Measurements from ENCODE around the gene ZBTB3.
"Not testable (repeated sequence)": the region's sequence is repeated elsewhere in the genome, so short reads cannot be mapped to it uniquely, and the experiment has no call there.

ZBTB3 gene

DNA sequence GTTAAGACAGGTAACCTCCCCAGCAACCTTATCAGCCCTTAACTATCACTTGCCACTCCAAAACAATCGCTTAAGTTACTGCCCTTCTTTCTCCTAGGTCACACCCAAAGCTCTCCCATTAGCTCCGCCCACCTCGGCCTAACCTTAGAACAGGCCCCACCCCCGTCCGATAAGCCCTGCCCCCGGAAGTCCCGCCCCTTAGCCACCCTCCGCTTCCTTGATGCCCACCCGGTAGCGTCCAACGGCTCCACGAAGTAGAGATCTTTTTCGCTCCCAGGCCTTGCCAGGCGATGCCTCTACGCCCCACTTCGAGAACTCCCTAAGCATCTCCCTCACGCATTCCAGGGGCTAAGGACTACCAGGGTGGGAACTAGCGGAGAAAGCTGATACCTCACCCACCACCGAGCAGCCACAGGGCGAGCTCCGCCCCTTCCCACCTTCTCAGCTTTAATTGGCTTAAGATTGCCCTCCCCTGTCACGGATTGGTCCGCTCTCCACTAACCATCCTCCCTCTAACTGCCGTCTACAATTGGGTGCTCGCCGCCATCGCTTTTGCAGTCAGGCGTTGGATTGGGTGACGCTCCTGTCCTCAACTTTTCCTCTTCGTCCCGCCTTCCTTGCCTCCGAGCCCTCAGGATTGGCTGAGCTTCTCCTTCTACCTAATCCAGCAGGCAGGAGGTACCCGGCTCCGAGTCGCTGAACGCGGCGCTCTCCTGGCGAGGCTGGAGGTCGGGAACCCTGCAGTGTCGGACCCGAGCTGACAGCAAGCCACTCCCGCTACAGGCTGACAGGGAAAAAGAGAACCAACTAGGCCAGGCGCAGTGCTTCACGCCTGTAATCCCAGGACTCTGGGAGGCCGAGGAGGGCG, at the start of gene ZBTB3:
ZBTB3 (minus strand) TSS at position 425 of the 868 bp plus-strand sequence. CDS start 496 bp downstream, outside the sequence.
- peak; percentile 99 for DNase-seq

DNA sequence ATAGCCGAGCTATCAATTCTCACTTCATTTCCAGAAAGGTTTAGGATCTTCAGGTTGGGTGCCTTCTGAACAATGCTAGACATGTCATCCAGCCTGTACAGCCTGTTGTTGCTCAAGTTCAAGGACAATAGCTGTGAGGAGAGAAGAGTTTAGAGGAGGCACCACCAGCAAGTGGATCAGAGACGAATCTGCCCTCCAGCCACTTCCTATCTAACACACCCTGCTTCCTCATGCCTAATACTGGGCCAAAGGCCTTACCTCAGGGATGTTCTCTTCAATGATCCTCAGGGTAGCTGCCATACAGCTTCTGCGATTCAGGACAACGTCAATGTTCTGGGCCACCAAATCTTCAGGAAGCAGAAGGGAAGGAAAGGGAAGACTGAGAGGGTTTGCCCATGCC, 47.1 kb upstream of the ZBTB3 start:
- DNase-seq: no peak

DNA sequence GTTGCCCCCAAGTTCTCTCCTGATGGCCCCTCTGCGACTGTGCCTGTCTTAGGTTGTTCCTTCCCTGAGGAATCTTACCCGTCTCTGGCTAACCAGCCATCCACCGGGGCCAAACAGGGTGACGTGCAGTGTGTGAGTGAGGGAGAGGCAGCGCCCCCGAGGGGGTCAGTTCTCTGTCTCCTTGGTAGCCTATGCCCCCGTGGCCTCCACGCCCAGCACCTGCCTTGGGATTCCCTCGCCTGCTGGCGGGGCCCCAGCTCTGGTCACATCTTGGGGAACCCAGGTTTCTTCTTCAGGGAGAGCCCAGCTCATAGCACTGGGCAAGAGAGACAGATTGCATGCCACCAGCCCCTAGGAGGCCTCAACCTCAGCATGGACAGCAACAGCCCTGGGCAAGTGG, 45.5 kb upstream of the ZBTB3 start:
- no peak for DNase-seq

DNA sequence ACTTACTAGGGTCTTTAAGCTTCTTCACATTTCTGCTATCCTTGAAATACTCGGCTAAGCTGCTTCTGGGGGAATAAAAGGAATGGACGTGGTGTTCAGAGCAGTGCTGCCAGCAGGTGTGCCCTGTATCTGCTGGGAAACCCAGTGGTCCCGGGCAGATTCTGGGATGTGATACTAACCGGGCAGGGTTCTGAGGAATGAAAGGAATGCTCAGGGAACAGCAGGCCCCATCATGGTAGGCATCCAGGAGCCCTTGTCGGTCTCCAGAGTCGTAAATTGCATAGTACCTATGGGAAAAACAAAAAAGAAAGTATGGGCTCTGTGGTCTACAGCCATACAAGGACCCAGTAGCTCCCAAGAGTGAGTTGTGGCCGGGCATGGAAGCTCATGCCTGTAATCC, 42.3 kb upstream of the ZBTB3 start:
- no peak for DNase-seq

DNA sequence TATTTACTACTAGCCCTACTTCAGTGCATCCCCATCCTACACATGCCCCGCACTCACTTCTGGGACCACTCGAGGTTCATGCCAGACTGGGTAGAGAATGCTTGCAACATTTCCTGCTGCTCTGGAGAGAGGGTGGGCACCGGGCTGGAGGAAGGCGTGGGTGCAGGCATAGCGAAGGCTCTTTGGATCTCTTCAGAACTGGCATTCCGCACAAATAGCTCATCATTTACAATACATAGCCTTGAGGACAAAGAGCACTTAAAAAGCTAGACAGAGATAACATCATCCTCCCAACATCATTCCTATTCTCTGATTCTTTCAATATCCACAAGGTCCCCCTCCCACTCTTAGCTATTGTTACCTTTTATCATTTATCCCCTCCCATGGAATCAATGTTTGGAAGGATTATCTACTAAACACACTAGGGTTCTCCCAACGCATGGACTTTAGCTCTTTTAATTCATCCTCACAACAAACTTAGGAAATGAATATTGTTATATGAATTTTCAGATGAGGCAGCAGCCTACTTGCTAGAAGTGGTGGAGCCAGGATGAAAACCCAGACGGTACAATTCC, 40.3 kb upstream of the ZBTB3 start:
- no peak for DNase-seq

DNA sequence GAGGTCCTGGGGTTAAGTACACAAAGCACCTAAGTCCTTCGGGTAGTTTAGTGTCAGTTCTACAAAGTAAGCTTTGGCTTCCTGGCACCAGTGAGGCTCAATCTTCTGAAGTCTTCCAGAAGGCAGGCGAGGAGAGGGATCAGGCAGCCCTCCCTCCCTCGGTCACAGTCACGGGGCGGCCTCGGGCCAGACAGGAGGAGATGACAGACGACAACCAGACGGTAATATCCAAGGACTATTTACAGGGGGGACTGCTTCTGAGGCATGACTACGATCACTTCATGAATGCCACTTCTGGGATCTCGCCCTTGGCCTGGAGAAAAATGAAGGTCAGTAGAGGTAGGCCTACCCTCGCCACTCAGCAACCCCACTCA, 38.2 kb upstream of the ZBTB3 start:
- DNase-seq: no peak

DNA sequence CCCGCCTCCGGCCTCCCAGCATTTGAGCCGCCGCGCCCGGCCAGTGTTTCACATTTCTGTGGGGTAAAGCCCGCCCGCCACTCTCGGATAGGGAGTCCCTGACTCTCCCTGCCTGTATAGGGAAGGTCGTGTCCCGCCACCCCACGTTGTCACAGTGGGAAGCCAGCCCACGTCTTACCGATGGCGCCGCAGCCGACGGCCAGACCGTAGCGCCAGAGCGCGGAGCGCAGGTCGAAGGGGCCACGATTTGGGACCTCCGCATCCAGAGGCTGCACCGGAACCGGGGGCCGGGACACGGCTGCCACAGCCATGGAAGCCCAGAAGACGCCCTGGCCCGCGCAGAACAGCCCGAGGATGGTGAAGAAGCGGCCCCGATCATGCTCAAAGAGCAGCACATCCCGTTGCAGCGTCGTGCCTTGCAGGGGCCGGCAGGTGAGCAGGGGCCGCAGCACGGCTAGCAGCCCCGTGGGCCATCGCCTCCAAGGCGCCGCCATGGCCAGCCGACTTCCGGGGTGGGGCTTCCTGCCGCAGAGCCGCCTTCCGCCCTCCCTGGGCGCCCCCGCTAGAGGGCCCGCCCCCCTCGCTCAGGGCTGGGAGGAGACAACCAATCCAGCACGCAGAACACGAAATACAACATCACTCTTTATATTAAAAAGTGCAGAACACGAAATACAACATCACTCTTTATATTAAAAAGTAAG, 37.7 kb upstream of the ZBTB3 start, which contains the start of gene TMEM223:
TMEM223 (minus strand) TSS at position 506 of the 701 bp plus-strand sequence; CDS start at position 494, 12 bp downstream.
- DNase-seq: peak; percentile 90

DNA sequence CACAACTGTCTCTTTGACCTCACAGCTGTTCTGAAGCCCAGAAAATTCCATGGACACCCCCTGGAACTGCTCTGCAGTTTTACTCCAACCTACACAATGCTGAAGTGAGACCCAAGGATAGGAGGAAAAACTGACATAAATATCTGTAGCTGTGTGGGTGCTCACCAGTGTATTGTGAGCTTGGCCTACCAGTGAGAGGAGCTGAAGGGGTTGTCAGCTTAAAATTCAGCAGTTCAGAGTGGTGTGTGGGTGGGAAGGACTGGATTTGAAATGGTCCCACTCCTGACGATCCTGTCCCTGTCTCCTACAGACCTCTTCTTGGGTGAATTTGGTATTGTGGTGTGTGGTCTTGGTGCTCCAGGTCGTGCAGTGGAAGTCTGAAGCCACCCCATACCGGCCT, 35.6 kb upstream of the ZBTB3 start:
- DNase-seq: no peak

DNA sequence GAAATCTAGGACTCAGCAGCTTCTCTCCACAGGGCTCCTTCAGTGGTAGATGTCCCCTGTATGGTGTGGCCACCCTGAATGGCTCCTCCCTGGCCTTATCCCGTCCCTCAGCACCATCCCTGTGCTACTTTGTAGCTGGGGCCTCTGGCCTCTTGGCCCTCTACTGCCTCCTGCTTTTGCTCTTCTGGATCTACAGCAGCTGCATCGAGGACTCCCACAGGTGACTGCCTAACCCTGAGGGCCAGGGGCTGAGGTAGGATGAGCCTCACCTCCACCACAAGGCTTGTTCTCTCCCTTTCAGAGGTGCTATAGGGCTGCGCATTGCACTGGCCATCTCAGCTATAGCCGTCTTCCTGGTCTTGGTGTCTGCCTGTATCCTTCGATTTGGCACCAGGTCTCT, 35.0 kb upstream of the ZBTB3 start:
- DNase-seq: no peak

DNA sequence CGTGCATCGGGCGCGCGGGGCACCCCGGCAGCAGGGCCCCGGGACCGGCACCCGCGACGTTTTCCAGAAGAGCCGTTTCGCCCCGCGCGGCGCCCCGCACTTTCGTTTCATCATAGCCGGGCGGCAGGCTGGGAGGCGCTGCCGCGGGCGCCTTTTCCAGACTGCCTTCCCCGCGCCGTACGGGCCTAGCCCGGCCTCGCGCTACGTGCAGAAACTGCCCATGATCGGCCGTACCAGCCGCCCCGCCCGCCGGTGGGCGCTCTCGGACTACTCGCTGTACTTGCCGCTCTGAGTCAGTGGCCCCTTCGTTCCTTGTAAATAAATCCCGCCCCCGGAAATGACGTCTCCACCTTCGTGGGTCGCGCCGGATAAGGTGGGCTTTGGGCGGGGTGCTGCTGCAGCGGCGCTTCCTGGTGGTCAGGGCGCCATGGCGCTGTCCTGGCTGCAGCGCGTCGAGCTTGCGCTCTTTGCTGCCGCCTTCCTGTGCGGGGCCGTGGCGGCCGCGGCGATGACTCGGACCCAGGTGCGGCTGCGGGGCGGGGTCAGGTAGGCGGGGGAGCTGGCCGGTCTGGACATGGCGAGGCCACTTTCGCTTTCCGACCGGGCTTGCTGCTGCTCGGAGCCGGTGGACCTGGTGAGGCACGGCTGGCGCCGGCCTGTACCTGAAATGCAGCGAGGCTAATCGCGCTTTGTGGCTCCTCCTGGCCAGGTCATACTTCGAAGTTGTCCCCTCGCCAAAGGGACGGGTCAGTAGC, 33.2 kb upstream of the ZBTB3 start, which contains the start of gene TMEM179B:
TMEM179B (plus strand) TSS at position 398 of the 755 bp plus-strand sequence; CDS start at position 428, 30 bp downstream.
- DNase-seq: peak; percentile 96

DNA sequence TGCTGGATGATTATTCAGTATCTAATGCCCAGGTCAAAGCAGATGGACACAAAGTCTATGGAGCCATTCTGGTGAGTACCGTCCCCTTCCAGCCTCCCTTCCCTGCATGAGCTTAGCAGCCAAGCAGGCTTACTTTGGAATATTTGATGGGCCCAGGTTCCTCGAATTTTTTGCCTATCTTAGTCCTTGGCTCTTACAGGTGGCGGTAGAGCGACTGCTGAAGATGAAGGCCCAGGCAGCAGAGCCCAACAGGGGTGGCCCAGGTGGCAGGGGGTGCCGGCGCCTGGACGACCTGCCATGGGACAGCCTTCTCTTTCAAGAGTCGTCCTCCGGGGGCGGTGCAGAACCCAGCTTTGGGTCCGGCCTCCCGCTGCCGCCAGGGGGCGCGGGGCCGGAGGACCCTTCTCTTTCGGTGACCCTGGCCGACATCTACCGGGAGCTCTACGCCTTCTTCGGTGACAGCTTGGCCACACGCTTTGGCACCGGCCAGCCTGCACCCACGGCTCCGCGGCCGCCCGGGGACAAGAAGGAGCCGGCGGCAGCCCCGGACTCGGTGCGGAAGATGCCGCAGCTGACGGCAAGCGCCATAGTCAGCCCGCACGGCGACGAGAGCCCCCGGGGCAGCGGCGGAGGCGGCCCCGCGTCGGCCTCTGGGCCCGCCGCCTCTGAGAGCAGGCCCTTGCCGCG, 32.5 kb upstream of the ZBTB3 start:
- peak; percentile 73 for DNase-seq

DNA sequence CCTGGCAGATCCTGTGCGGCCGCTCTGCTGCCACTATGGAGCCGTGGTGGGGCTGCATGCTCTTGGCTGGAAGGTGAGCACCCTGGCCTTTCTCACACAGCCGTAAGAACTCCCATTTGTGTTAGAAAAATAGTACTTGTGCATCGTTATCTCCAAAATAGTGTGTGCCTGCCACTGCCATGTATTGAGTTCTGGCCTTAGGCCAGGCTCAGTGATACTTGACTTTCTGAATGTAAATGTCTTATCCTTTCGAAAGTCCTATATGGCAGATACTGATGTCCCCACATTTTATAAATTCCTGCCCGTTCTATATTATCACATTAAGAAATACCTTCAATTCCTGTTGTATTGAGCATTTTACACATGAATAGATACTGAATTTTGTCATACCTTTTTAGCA, 28.8 kb upstream of the ZBTB3 start:
- no peak for DNase-seq

DNA sequence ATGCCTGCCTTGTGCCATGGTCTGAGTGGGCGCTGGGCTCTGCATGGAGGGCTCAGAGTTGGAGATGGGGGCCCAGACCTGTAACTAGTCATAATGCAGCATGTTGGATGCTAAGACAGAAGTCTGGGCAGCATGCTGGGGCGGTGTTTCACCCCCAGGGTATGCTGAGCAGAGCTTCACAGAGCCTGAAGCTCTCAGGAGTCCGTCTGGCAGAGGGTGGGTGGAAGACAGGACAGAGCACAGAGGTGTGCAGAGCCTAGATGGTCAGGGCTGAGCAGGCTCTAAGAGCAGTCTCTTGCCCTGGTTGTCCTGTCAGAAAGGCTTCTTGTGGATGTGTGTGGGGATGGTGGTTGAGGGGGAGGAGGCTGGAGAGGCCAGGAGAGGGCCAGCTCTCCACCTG, 24.5 kb upstream of the ZBTB3 start:
- no peak for DNase-seq

DNA sequence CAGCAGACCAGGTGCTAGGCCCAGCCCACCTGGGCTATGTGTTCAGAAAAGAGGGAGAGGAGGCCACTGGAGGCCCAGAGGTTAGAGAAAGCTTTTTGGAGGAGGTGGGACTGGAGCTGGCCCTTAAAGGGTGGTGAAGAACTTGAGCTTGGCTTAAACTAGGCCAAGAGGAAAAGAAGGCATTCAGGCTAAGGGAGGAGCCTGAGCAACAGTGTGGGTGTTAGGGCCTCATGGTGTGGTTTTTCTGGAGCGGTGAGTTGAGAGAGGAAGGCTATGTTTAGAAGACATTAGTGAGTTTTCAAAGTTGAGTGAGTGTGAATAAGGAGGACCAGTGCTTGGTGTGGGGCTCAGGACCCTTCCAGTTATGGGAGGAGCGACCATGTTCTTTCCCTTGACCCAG, 23.4 kb upstream of the ZBTB3 start:
- DNase-seq: no peak

DNA sequence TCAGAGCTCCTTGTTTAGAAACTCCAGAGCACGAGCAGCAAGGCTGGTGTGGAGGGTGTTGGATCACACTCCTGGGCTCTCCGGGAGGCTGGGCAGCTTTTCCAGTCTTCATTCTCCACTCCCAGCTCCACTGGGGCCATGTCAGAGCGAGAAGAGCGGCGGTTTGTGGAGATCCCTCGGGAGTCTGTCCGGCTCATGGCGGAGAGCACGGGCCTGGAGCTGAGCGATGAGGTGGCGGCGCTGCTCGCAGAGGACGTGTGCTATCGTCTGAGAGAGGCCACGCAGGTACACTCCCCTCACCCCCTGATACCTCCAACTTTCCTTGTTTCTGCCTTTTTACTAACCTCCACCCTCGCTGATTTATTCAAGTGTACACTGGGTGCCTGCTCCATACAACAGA, 21.7 kb upstream of the ZBTB3 start:
- DNase-seq: no peak

DNA sequence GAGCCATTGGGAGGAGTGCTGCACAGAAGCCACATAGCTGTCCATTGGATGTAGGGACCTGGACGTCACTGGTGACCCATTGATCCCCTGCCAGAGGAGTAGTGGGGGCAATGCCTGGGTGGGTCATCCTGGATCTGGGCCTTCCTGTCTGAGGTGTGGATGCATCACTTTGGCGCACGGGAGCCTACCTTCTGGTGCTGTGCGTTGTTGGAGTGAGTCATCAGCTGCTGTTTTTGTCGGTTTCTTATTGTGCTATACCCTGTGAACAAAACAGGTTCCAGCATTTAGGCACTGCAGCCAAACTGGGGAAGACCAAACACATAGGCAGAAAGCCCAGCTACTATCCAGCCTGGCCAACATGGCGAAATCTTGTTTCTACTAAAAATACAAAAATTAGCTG, 20.4 kb upstream of the ZBTB3 start:
- DNase-seq: no peak

DNA sequence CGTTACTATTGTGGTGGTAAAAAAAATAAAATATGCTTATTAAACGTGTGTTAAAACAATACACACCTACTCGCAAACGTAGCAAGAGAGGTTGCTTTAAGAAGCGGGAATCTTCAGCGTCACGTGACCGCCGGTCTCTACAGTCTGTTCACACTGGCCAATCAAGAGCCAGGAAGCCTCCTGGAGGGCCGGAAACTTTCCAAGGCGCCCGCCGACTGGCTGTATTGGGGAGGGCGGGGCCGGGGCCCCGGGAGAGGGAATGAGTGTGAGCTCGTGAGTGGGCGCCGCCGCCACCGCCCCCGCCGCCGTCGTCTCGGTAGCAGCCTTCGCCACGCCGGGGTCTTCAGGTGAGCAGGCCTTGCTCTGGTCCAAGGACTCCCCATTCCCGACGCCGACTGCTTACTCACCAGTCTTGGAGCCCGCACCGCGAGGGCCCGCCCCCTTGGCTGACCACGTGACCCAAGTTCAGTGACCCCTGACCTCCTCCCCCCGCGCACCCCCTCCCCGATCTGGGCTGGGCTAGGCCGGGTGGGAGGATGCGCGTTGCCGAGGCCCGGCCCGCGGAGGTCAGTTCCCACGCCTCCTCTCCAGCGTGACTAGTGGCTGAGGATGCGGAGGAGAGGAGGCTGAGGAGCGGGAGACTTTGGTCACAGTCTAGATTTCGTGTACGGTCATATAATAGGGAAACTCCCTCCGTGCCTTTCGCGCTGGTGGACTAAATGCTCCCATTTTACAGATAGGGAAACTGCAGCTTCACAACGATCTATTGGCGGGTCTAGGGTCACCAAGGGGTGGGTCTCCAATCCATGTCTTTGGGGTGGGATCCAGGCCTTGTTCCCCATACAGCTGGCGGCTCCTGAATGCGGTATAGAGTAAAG, 17.4 kb upstream of the ZBTB3 start, which contains the start of gene TAF6L:
TAF6L (plus strand) TSS at position 253 of the 878 bp plus-strand sequence. CDS start 4,388 bp downstream, outside the sequence.
- peak; percentile 93 for DNase-seq

DNA sequence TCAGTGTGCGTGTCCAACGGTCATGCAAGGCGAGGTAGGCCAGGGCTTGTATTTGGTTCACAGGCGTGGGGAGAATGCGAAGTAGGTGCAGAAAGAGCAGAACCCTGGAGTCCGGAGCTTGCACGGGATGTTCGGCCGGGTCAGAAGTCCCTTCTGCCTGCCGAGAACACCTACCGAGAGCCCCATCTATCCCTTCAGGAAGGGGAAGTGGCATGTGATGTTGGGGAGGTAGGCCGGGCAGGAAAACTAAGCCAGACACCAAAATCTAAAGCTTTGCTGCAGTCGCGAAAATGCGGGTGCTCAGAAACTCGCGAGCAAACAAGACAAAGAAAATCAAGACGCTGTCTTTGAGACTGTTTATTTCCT, 16.8 kb upstream of the ZBTB3 start:
- peak; percentile 87 for DNase-seq

DNA sequence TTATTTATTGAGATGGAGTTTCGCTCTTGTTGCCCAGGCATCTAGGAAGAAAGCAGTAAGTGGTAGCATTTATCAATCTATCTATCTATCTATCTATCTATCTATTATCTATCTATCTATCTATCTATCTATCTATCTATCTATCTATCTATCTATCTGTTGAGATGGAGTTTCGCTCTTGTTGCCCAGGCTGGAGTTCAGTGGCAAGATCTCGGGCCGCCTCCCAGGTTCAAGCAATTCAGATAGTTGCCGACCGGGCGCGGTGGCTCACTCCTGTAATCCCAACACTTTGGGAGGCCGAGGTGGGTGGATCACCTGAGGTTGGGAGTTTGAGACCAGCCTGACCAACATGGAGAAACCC, 6.9 kb upstream of the ZBTB3 start:
- DNase-seq: not testable (repeated sequence)

DNA sequence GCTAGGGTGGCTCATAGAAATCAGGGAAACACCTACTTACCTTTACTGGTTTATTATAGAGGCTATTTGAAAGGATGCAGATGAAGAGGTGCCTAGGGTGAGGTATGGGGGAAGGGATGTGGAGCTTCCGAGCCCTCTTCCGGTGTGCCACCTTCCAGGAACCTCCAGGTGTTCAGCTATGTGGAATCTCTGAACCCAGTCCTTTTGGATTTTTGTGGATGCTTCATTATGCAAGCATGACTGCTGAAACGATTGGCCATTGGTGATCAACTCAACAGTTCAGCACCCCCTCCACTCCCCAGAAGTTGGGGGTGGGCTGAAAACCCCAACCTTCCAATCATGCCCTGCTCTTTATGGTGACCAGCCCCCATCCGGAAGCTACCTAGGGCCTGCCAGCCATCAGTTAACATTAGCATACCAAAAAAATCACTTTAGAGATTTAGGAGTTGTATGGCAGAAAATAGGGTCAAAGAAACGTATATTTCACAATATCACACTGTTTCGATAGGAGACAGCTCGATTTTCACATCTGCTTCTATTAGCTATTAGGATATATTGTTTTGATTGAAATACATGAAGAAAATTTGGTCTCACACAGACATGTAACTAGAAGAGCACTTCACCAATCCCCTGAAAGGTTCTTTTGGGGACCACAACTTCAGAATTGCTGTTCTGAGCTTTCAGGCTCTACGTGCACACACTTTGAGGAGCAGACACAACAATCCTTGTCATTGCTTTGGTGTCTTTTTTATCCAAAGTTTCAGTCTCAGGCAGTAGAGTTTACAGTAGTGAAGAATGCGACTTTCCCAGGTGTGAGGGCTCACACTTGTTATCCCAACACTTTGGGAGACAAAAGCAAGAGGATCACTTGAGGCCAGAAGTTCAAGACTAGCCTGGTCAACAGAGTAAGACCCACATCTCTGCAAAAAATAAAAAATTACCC, 4.2 kb upstream of the ZBTB3 start:
- no peak for DNase-seq

Measured in NCI-H2227 treated with DMSO at 0.1 percent for 48 hours (cell line).